Activated effector memory CD4-positive, alpha-beta T cell treated with Interleukin-2 at 50 U/mL for 16 hours (primary cell): ENCODE measurements around the gene ARSI.

Experiments
- DNase-seq: peaks from one replicate; pipeline ENCODE4 v3.0.0-alpha.2; 2020

ARSI gene

GRCh38 chr5:150307617-150308426 is 5.1 kb upstream of the ARSI start:
- DNase-seq = no peak

GRCh38 chr5:150306775-150307174 is 4.1 kb upstream of the ARSI start:
- DNase-seq = no peak

GRCh38 chr5:150305557-150305956 is 2.9 kb upstream of the ARSI start:
- no peak for DNase-seq

- DNase-seq = no peak
These were observed 2.4 kb upstream of the ARSI start for GRCh38 chr5:150305095-150305494.

DNA sequence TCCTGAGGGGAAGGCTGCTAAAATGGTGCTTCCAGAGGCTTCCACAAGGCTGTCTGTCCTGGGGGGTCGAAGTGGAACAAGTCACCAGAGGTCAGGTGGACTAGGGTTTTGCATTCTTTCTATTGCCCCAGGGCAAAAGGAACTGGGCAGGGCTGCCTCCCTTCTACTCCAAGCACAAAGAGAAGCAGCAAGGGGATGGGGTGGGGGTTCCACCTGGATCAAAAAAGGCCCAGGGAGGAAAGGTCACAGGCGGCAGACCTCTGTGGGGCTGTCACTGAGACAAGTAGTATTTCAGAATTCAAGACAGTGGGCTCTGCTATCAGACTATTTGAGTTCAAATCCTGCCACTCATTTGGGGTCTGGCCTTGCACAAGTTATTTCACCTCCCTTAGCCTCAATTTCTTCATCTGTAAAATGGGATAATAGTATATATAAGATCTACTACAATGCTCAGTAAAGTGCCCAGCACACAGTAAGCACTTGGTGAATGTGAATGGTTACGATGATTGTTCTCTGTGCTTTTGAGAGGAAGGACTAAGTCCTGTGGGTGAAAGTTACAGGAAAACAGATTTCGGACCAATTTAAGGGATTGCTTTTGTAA is 1.9 kb upstream of the ARSI start:
- DNase-seq = no peak

DNA sequence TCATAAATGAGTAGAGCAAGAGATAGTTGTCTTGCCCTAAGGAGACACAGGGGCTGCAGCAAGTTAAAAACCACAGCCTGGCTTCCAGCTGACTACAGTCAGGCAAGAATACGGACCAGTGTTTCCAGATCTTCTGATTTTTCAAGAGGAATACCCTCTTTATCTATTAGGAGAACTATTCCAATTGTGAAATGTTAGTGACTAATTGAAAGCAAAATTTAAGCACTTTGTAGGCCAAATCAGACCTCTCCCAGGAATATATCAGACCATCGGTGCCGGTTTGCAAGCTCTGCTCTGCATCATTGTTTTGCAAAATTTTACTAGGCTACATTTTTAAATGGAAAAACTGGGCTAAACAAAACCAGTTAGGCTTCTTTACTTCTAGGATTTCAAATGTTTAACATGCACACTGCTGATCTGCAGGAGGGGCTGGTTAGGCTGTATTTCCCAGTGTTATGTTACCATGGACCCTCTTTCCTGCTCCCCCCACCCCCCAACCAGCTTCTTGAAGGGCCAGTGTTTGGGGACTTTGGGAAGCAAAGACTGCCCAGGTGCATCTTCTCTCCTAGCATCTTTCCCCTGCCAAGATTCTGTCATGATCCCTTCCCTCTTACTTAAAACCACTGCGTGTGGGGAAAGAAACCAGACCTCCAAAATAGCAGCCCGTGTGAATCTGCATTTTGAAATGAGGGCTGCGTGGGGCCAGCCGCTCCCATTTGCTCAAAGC is 1.1 kb upstream of the ARSI start:
- no peak for DNase-seq

- DNase-seq = no peak
These were observed 438 bp upstream of the ARSI start for GRCh38 chr5:150303070-150303615.

DNA sequence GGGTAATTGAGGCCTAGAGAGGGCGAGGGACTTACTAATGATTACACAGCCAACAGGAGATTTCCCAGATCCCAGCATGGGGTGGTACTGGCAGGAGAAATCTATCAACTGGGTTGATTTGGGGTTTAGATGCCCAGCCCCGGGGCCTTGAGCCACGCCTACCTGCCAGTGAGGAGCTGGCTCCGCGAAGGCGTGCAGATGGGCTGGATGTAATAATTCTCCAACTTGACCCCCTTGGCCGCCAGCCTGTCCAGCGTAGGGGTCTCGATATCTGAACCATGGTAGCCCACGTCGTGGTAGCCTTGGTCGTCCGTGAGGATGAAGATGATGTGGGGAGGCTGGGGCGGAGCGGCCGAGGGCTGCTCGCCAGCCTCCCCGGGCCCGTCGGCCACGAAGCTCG is 804 bp downstream of the ARSI start:
- DNase-seq = no peak

GRCh38 chr5:150301170-150301505 is 1.6 kb downstream of the ARSI start:
- DNase-seq = no peak

DNA sequence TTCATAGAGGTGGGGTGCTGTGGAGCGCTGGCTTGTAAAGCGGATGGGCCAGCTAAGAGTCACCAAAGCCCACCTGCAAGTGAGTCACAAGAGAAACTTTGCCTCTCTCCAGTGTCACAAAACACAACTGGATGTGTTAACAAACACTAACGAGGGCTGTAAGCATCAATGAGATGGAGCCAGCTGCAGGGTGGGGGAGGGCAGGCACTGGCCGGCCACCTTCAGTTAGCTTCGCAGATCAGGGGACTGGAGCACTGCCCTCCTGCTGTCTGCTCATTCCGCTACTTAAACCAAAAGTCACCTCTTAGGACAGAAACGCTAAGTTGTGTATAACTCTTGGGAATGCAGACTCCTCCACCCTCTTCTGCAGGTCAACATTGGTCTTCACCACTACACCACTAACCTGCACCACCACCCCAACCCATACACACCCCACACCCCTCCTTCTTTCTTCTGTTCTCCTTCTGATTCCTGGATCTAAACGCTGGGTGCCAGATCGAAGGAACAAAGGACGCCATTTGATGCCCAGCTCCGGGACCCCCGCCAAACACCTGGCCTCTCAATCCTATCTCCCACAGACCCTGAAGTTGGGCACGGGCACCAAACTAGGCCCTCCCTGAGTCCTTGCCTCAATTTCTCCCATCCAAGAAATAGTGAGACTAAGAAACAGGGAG is 2.1 kb downstream of the ARSI start:
- no peak for DNase-seq

- DNase-seq = no peak
These were observed 3.0 kb downstream of the ARSI start for GRCh38 chr5:150299571-150300327.

DNA sequence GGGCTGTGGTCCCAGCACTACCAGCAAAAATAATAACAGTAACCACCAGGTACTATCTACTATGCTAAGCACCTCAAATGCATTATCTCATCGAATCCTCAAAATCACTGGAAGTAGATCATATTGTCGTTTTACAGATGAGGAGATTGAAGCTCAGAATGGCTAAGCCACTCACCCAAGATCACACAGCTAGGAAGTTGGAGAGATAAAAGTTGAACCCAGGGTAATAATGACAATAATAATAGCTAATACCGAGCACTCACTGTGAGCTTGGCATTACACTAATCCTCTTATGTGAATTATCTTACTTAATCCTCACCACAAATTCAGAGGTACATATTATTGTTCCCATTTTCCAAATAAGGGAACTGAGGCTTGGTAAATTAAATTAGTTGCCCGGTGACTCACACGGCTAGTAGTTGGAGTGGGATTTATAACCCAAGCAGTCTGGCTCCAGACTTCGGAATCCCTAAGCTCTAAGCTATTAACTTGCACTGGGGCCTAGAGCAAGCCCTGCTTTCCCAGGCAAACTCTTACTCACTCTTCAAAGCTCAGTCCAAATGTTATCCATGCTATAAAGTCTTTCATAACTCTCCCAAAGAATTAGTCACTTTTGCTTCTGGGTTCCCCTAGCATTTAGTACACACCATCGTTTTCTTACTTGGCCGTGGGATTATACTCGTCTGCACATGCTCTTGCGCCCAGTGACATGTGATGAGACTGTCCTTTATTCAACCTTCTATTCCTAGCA is 3.8 kb downstream of the ARSI start:
- no peak for DNase-seq

DNA sequence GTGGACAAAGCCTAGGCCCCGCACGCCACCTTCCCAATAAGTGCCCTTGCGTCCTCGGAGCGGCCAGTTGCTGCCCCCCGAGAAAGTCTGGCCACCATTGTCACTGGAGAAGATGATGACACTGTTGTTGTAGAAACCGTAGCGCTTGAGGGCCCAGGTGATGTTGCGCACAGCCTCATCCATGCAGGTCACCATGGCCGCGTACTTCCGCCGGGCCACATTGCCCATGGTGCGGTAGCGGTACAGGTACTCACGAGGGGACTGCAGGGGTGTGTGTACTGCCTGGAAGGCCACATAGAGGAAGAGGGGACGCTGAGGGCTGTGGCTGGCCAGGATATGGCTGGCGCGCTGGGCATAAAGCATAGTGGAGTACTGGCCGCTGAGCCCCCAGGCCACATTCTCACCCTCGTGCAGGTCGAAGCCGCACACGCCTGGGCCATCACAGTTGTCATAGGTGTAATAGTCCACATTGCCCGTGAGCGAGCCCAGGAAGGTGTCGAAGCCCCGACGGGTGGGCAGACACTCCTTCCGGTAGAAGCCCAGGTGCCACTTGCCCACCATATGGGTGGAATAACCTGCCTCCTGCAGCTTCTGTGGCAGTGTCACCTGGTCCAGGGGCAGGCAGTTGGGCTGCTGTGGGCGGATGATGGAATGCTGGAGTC is 4.6 kb downstream of the ARSI start:
- no peak for DNase-seq

- DNase-seq = no peak
These were observed 5.3 kb downstream of the ARSI start for GRCh38 chr5:150297236-150297890.

DNA sequence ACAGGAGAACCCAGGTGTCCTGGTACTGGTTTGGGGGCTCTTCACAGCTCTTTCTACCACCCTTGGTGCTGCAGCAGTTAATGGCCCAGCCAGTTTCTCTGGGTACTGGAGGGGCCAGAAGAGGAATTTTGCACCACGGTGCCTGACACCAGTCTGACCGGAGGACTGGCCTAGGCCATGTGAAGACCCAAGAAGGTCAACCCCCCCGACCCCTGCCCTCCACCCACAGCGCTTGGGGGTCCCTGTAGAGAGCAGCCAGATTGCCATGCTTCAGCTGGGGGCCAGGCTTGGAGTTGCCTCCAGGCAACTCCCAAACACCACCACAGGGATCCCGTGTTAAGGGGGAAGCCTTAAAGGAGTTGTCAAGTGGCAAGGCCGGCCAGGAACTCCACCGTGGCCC is 6.2 kb downstream of the ARSI start:
- no peak for DNase-seq

- no peak for DNase-seq
These were observed 6.8 kb downstream of the ARSI start for GRCh38 chr5:150295741-150296486.

GRCh38 chr5:150295172-150295634 is 7.5 kb downstream of the ARSI start:
- DNase-seq = no peak

DNA sequence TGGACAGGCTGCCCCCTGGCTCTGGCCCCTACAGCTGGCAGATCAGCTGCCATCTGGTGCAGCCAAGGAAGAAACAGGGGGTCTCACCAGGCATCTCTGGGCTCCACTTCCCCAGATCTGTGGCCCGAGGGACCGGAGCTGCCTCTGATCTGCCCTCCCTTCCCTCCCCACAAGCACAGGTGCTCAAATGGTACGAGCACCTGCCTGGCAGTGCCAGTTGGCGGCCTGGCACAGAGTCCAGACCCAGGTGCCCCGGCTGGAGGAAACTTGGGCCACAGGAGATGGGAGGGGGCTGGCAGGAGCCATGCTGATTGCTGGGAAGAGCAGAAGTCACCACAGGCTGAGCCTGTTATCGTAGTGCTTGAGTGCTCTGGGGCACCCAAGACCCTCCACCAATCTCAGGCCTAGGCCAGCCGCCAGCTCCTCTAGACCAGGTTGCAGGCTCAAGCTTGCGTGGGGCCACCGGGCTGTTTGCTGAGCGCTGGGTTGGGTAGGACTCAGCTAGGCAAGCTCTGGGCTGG is 8.1 kb downstream of the ARSI start:
- no peak for DNase-seq
